Measurements from ENCODE around the gene MAP3K7CL.

DNA sequence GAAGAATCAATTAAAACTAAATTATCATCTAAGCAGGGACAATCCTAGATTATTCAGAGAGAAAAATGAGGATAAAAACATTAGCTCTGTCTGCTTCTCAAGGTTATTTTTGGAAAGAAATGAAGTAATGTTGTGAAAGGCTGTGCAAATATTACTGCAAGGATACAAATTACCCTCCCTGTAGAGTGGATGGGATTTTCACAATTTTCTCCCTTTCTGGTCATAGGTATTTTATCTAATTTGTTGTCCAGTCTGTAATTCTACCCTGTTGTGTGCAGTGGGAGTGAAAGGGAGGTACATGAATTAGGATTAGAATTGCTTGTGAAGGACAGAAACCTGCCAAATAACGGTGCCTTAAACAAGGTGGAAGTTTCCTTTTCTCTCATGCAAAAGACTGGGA, 54.7 kb downstream of the MAP3K7CL start:
- TF ChIP-seq YY1 (IDR thresholded peaks at IDR 0.05; ENCODE audit: low read depth), result no peak
- TF ChIP-seq EP300 (IDR thresholded peaks at IDR 0.05; ENCODE audit: borderline replicate concordance), result no peak
- TF ChIP-seq, protein P1, sequence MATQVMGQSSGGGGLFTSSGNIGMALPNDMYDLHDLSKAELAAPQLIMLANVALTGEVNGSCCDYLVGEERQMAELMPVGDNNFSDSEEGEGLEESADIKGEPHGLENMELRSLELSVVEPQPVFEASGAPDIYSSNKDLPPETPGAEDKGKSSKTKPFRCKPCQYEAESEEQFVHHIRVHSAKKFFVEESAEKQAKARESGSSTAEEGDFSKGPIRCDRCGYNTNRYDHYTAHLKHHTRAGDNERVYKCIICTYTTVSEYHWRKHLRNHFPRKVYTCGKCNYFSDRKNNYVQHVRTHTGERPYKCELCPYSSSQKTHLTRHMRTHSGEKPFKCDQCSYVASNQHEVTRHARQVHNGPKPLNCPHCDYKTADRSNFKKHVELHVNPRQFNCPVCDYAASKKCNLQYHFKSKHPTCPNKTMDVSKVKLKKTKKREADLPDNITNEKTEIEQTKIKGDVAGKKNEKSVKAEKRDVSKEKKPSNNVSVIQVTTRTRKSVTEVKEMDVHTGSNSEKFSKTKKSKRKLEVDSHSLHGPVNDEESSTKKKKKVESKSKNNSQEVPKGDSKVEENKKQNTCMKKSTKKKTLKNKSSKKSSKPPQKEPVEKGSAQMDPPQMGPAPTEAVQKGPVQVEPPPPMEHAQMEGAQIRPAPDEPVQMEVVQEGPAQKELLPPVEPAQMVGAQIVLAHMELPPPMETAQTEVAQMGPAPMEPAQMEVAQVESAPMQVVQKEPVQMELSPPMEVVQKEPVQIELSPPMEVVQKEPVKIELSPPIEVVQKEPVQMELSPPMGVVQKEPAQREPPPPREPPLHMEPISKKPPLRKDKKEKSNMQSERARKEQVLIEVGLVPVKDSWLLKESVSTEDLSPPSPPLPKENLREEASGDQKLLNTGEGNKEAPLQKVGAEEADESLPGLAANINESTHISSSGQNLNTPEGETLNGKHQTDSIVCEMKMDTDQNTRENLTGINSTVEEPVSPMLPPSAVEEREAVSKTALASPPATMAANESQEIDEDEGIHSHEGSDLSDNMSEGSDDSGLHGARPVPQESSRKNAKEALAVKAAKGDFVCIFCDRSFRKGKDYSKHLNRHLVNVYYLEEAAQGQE (IDR thresholded peaks at IDR 0.05; ENCODE audit: low read depth), result no peak
- no peak for TF ChIP-seq TAF1 (IDR thresholded peaks at IDR 0.05; ENCODE audit: low read depth)
- no peak for TF ChIP-seq RAD21 (IDR thresholded peaks at IDR 0.05; ENCODE audit: low read depth)

Data from Ishikawa (cell line).